ENCODE results near the gene DOCK8. TPM values are rescaled to one million over a fixed set of nuclear protein-coding genes. Genes with fewer than 3 reads are reported as not detected.

DOCK8 gene
- total RNA-seq, 1 experiment from 2014 or later = 0.37 TPM

DNA sequence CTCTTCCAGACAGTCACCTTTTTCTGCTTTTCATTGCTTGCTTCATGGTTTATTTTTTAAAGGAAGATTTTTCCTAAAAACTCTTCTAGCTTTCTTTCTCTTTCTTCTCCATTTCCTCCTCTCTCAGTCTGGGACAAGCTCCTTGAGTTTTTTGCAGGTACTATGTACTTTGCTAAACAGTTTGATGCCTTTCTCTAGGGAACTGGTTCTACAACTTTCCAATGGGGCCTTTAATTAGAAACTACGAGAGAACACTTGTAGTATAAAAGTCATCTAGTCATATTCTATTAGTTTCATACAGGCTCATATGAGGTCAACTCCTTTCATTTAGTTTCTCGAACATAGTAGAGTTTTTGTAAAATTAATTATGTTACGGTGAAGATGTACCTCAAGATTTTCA is 189.6 kb downstream of the DOCK8 start:
- H3K36me3 ChIP-seq (ENCODE audit: control insufficient read depth in 1 of 2, insufficient read depth in 2 of 2, low read length in 2 of 2) = no peaks in the 10 kb centered on the region
- no peak overlapping the region for H3K27ac ChIP-seq (ENCODE audit: low read depth, low read length)
- no peak overlapping the region for H3K9ac ChIP-seq (ENCODE audit: low read length)
- H3K9me2 ChIP-seq (ENCODE audit: insufficient read depth) = no peaks in the 10 kb centered on the region
- H3K4me1 ChIP-seq (ENCODE audit: control insufficient read depth in 1 of 2, insufficient read depth in 2 of 2, low read length in 2 of 2) = no peaks in the 10 kb centered on the region
- RAD21 ChIA-PET (ENCODE audit: low non-redundant PET in 1 of 2, low total read pairs in 2 of 2, uncharacterized antibody in 2 of 2, unreplicated experiment in 2 of 2) = no interaction called here
- no TSS peak for BruUV-seq (replicated peaks)
- intact Hi-C loops (cut with micrococcal nuclease) = no loop called here
- DNase-seq (ENCODE audit: low read depth, low spot score) (no peak), ATAC-seq (no peak)
- POLR2A ChIA-PET = no interaction called here
- H2AFZ ChIP-seq (ENCODE audit: low read depth, low read length, poor library complexity, severe bottlenecking) = no peak overlapping the region
- no peaks in the 10 kb centered on the region for H3K9me3 ChIP-seq (ENCODE audit: control insufficient read depth in 1 of 2, insufficient read depth in 1 of 2, low read depth in 1 of 2, low read length in 2 of 2)
- H4K20me1 ChIP-seq (ENCODE audit: insufficient read depth) = no peaks in the 10 kb centered on the region
- TF ChIP-seq, protein P1, sequence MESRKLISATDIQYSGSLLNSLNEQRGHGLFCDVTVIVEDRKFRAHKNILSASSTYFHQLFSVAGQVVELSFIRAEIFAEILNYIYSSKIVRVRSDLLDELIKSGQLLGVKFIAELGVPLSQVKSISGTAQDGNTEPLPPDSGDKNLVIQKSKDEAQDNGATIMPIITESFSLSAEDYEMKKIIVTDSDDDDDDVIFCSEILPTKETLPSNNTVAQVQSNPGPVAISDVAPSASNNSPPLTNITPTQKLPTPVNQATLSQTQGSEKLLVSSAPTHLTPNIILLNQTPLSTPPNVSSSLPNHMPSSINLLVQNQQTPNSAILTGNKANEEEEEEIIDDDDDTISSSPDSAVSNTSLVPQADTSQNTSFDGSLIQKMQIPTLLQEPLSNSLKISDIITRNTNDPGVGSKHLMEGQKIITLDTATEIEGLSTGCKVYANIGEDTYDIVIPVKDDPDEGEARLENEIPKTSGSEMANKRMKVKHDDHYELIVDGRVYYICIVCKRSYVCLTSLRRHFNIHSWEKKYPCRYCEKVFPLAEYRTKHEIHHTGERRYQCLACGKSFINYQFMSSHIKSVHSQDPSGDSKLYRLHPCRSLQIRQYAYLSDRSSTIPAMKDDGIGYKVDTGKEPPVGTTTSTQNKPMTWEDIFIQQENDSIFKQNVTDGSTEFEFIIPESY (IDR thresholded peaks at IDR 0.05; ENCODE audit: extremely low read depth, insufficient replicate concordance, low read length) = no peak
- TF ChIP-seq SRF (IDR thresholded peaks at IDR 0.05; ENCODE audit: low read depth) (no peak), EZH2 (IDR thresholded peaks at IDR 0.05) (no peak), ZNF274 (IDR thresholded peaks at IDR 0.05; ENCODE audit: low read depth, low read length) (no peak), ELF1 (IDR thresholded peaks at IDR 0.05; ENCODE audit: borderline replicate concordance, low read depth) (no peak)
- TF ChIP-seq, protein P2, sequence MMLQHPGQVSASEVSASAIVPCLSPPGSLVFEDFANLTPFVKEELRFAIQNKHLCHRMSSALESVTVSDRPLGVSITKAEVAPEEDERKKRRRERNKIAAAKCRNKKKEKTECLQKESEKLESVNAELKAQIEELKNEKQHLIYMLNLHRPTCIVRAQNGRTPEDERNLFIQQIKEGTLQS (IDR thresholded peaks at IDR 0.05) = no peak
- TF ChIP-seq, protein P3, sequence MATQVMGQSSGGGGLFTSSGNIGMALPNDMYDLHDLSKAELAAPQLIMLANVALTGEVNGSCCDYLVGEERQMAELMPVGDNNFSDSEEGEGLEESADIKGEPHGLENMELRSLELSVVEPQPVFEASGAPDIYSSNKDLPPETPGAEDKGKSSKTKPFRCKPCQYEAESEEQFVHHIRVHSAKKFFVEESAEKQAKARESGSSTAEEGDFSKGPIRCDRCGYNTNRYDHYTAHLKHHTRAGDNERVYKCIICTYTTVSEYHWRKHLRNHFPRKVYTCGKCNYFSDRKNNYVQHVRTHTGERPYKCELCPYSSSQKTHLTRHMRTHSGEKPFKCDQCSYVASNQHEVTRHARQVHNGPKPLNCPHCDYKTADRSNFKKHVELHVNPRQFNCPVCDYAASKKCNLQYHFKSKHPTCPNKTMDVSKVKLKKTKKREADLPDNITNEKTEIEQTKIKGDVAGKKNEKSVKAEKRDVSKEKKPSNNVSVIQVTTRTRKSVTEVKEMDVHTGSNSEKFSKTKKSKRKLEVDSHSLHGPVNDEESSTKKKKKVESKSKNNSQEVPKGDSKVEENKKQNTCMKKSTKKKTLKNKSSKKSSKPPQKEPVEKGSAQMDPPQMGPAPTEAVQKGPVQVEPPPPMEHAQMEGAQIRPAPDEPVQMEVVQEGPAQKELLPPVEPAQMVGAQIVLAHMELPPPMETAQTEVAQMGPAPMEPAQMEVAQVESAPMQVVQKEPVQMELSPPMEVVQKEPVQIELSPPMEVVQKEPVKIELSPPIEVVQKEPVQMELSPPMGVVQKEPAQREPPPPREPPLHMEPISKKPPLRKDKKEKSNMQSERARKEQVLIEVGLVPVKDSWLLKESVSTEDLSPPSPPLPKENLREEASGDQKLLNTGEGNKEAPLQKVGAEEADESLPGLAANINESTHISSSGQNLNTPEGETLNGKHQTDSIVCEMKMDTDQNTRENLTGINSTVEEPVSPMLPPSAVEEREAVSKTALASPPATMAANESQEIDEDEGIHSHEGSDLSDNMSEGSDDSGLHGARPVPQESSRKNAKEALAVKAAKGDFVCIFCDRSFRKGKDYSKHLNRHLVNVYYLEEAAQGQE (IDR thresholded peaks at IDR 0.05; ENCODE audit: low read depth) = no peak
- CTCF ChIA-PET = no interaction called here
- H3K79me2 ChIP-seq (ENCODE audit: insufficient read depth, low read length) = no peaks in the 10 kb centered on the region
- H3K4me3 ChIP-seq (replicated peaks in 1 of 2; ENCODE audit: low read depth in 1 of 2, low read length in 2 of 2) = no peak overlapping the region
- H3K27me3 ChIP-seq (ENCODE audit: insufficient read depth, low read length) = peaks cover 21% of the 10 kb centered on the region
- H3K4me2 ChIP-seq (ENCODE audit: low read length) = no peak overlapping the region

All from HCT116 (cell line).